Astrocyte (in vitro differentiated cells and primary cell): Measurements from ENCODE around the gene RPL13. TPM values are rescaled to one million over a fixed set of nuclear protein-coding genes. Genes with fewer than 3 reads are reported as not detected.
A peak's percentile ranks its signal among the peaks of the same experiment; 100 is the strongest.

Experiments
- DNase-seq: peaks from one replicate; pipeline ENCODE4 v3.0.0-alpha.2; 2010; ENCODE audit warnings: low read depth
- FAIRE-seq: peaks from 2 replicates; lab custom pipeline; 2011; peaks lifted over from hg19 to GRCh38; lab: Jason Lieb, UNC
- H2AFZ ChIP-seq: 2 replicates; pipeline ENCODE4 v1.6.0; 2012; ENCODE audit warnings: low read depth, low read length, inconsistent platforms
- H3K27ac ChIP-seq: 2 replicates; pipeline ENCODE4 v1.5.1; 2011; ENCODE audit warnings: low read depth, low read length, inconsistent platforms
- H3K27me3 ChIP-seq: 2 replicates; pipeline ENCODE4 v1.6.0; 2011; ENCODE audit warnings: low read length, inconsistent platforms; ENCODE audit not compliant: insufficient read depth
- H3K36me3 ChIP-seq: 2 replicates; pipeline ENCODE4 v1.5.1; 2011; ENCODE audit warnings: low read length, inconsistent platforms; ENCODE audit not compliant: insufficient read depth
- H3K4me1 ChIP-seq: 2 replicates; pipeline ENCODE4 v1.5.1; 2011; ENCODE audit warnings: low read length, inconsistent platforms; ENCODE audit not compliant: insufficient read depth
- H3K4me2 ChIP-seq: 2 replicates; pipeline ENCODE4 v1.6.0; 2012; ENCODE audit warnings: low read length, inconsistent platforms
- H3K4me3 ChIP-seq: 2 replicates; pipeline ENCODE4 v1.5.1; 2011; ENCODE audit warnings: low read depth, mild to moderate bottlenecking, low read length, inconsistent platforms; ENCODE audit not compliant: insufficient read depth
- H3K79me2 ChIP-seq: 2 replicates; pipeline ENCODE4 v1.6.0; 2012; ENCODE audit warnings: mild to moderate bottlenecking, low read length, inconsistent platforms; ENCODE audit not compliant: insufficient read depth
- H3K9ac ChIP-seq: 2 replicates; pipeline ENCODE4 v1.6.0; 2012; ENCODE audit warnings: mild to moderate bottlenecking, low read length, inconsistent platforms
- H3K9me3 ChIP-seq: 2 replicates; pipeline ENCODE4 v1.5.1; 2012; ENCODE audit warnings: low read depth, mild to moderate bottlenecking, low read length, inconsistent platforms; ENCODE audit not compliant: insufficient read depth
- H4K20me1 ChIP-seq: 2 replicates; pipeline ENCODE4 v1.6.0; 2012; ENCODE audit warnings: low read length, inconsistent platforms; ENCODE audit not compliant: insufficient read depth
- H3K27ac Mint-ChIP-seq: one replicate; pipeline ENCODE4 v1.8.0; 2021; ENCODE audit warnings: mild to moderate bottlenecking, mixed read lengths; ENCODE audit not compliant: unreplicated experiment
- H3K27me3 Mint-ChIP-seq: one replicate; pipeline ENCODE4 v1.8.0; 2021; ENCODE audit warnings: low read depth, mixed read lengths; ENCODE audit not compliant: unreplicated experiment
- H3K36me3 Mint-ChIP-seq: one replicate; pipeline ENCODE4 v1.8.0; 2021; ENCODE audit warnings: low read depth, mixed read lengths; ENCODE audit not compliant: unreplicated experiment
- H3K4me1 Mint-ChIP-seq: one replicate; pipeline ENCODE4 v1.8.0; 2021; ENCODE audit warnings: low read depth, mixed read lengths; ENCODE audit not compliant: unreplicated experiment
- H3K4me3 Mint-ChIP-seq: one replicate; pipeline ENCODE4 v1.8.0; 2021; ENCODE audit warnings: mild to moderate bottlenecking, moderate library complexity, mixed read lengths; ENCODE audit not compliant: unreplicated experiment
- H3K9me3 Mint-ChIP-seq: one replicate; pipeline ENCODE4 v1.8.0; 2021; ENCODE audit warnings: mild to moderate bottlenecking, mixed read lengths; ENCODE audit not compliant: unreplicated experiment
- EZH2 ChIP-seq: IDR thresholded peaks from 2 replicates; pipeline ENCODE4 v1.6.1; 2012; ENCODE audit warnings: mild to moderate bottlenecking, low read length, inconsistent platforms; ENCODE audit not compliant: insufficient read depth
- total RNA-seq: library from RNA; stranded (reverse); gene quantifications from 2 replicates; pipeline ENCODE4 v1.2.1, GENCODE V29; 2021
- TF ChIP-seq, protein P1 (sequence below): IDR thresholded peaks from 2 replicates; pipeline ENCODE4 v1.5.1; 2011; ENCODE audit warnings: low read depth, mild to moderate bottlenecking, inconsistent platforms, low read length, moderate library complexity; ENCODE audit not compliant: insufficient read depth

Gene RPL13
- total RNA-seq, 1 donor from 2014 or later, result 1,239 TPM

DNA sequence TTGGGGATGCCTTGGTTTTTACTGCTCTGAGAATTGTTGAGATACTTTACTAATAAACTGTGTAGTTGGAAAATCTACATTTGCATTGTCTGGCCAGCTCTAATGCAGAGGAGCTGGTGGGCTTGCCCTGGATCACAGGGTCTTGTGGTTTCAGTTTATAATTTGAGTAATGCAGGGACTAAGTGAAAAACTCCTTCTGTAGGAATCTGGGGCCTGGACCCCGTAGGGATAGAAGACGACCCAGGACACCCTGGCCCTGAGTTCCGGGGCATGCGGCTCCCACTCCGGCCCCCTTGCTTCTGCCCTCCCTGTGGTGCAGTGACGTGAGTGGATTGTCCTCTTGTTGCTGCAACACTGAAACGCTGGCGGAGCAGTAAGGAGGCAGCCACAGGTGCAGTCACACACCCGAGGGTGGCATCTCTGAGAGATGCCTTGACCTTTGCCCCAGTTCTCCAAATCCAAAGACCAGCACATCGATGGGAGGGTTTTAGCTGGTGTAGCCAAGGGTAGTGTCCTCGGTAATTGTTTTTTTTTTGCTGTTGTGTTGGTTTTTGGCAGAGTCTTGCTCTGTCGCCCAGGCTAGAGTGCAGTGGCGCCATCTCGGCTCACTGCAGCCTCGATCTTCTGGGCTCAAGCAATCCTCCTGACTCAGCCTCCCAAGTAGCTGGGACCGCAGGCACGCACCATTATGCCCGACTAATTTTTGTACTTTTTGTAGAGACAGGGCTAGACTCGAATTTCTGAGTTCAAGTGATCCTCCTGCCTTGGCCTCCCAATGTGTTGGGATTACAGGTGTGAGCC lies 2.6 kb upstream of the RPL13 start:
- H4K20me1 ChIP-seq, result peaks cover 28% of the 10 kb centered on the region
- H3K4me3 Mint-ChIP-seq, result peak overlapping the region; percentile 76
- no peak overlapping the region for H3K4me3 ChIP-seq
- TF ChIP-seq, protein P1, sequence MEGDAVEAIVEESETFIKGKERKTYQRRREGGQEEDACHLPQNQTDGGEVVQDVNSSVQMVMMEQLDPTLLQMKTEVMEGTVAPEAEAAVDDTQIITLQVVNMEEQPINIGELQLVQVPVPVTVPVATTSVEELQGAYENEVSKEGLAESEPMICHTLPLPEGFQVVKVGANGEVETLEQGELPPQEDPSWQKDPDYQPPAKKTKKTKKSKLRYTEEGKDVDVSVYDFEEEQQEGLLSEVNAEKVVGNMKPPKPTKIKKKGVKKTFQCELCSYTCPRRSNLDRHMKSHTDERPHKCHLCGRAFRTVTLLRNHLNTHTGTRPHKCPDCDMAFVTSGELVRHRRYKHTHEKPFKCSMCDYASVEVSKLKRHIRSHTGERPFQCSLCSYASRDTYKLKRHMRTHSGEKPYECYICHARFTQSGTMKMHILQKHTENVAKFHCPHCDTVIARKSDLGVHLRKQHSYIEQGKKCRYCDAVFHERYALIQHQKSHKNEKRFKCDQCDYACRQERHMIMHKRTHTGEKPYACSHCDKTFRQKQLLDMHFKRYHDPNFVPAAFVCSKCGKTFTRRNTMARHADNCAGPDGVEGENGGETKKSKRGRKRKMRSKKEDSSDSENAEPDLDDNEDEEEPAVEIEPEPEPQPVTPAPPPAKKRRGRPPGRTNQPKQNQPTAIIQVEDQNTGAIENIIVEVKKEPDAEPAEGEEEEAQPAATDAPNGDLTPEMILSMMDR, result no peak
- no peak for TF ChIP-seq EZH2
- H3K27ac Mint-ChIP-seq, result no peak overlapping the region
- DNase-seq, result no peak
- no peaks in the 10 kb centered on the region for H3K27me3 ChIP-seq
- no peak overlapping the region for H3K9ac ChIP-seq
- H3K9me3 ChIP-seq, result no peaks in the 10 kb centered on the region
- FAIRE-seq, result no peak
- H3K9me3 Mint-ChIP-seq, result peaks cover 1% of the 10 kb centered on the region
- peaks cover 14% of the 10 kb centered on the region for H3K36me3 ChIP-seq
- H3K79me2 ChIP-seq, result peaks cover 24% of the 10 kb centered on the region
- no peaks in the 10 kb centered on the region for H3K27me3 Mint-ChIP-seq
- H3K4me1 ChIP-seq, result peaks cover 31% of the 10 kb centered on the region
- no peak overlapping the region for H2AFZ ChIP-seq
- no peak overlapping the region for H3K4me2 ChIP-seq
- no peak overlapping the region for H3K27ac ChIP-seq
- H3K36me3 Mint-ChIP-seq, result peaks cover 31% of the 10 kb centered on the region
- peaks cover 16% of the 10 kb centered on the region for H3K4me1 Mint-ChIP-seq

DNA sequence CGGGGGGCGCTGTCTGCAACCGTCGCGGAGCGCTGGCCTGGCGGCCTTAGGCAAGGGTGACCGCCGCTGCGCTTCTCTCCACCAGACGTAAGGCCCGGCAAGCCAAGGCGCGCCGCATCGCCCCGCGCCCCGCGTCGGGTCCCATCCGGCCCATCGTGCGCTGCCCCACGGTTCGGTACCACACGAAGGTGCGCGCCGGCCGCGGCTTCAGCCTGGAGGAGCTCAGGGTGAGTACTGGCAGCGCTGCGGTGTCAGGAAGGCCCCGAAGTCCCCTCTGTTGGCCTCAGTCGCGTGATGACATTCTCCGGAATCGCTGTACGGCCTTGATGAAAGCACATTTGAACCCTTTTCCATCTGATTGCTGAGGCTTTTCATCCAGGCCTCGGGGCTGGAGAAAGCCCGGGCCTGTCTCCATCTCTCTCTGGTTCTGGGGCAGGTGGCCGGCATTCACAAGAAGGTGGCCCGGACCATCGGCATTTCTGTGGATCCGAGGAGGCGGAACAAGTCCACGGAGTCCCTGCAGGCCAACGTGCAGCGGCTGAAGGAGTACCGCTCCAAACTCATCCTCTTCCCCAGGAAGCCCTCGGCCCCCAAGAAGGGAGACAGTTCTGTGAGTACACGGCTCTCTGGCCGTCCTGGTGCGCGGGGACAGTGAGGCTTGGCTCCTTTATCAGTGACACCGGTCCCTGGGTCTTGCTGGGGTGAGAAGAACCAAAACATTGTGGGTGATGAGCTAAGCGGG lies 831 bp downstream of the RPL13 start:
- no peak for FAIRE-seq
- peaks cover 30% of the 10 kb centered on the region for H3K36me3 ChIP-seq
- Mint-ChIP-seq H3K36me3 (peaks cover 37% of the 10 kb centered on the region), H3K27ac (peak overlapping the region; percentile 91), H3K4me3 (peak overlapping the region; percentile 93), H3K9me3 (peaks cover 1% of the 10 kb centered on the region), H3K27me3 (no peaks in the 10 kb centered on the region), H3K4me1 (peaks cover 42% of the 10 kb centered on the region)
- H3K9me3 ChIP-seq, result no peaks in the 10 kb centered on the region
- H3K4me3 ChIP-seq, result peak overlapping the region; percentile 83
- H3K9ac ChIP-seq, result peak overlapping the region; percentile 93
- H3K27me3 ChIP-seq, result no peaks in the 10 kb centered on the region
- H3K27ac ChIP-seq, result peak overlapping the region; percentile 96
- H3K4me2 ChIP-seq, result peak overlapping the region; percentile 97
- no peak for DNase-seq
- no peak for TF ChIP-seq EZH2
- TF ChIP-seq, protein P1, result no peak
- H2AFZ ChIP-seq, result no peak overlapping the region
- peaks cover 57% of the 10 kb centered on the region for H4K20me1 ChIP-seq
- peaks cover 37% of the 10 kb centered on the region for H3K79me2 ChIP-seq
- H3K4me1 ChIP-seq, result peaks cover 64% of the 10 kb centered on the region
